ENCODE measurements around the gene FILIP1. TPM values are rescaled to one million over a fixed set of nuclear protein-coding genes. Genes with fewer than 3 reads are reported as not detected.

FILIP1 gene
- polyA plus RNA-seq, 1 of the 3 experiments (the other 2 are of a cell fraction), result 0.03 TPM

GRCh38 chr6:75428204-75428603 is 65.4 kb downstream of the FILIP1 start (continued):
- TF ChIP-seq, protein P1, sequence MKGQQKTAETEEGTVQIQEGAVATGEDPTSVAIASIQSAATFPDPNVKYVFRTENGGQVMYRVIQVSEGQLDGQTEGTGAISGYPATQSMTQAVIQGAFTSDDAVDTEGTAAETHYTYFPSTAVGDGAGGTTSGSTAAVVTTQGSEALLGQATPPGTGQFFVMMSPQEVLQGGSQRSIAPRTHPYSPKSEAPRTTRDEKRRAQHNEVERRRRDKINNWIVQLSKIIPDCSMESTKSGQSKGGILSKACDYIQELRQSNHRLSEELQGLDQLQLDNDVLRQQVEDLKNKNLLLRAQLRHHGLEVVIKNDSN (IDR thresholded peaks at IDR 0.05; ENCODE audit: borderline replicate concordance, low read depth), result no peak
- no peak for TF ChIP-seq SMC3 (IDR thresholded peaks at IDR 0.05; ENCODE audit: low read depth, low read length)
- TF ChIP-seq JUND (IDR thresholded peaks at IDR 0.05), result no peak
- no peak for TF ChIP-seq USF2 (IDR thresholded peaks at IDR 0.05; ENCODE audit: borderline replicate concordance, low read depth, low read length)
- TF ChIP-seq TAF1 (IDR thresholded peaks at IDR 0.05; ENCODE audit: borderline replicate concordance, low read depth, low read length), result no peak
- TF ChIP-seq FOSL2 (IDR thresholded peaks at IDR 0.05; ENCODE audit: borderline replicate concordance, low read depth), result no peak
- TF ChIP-seq, protein P2, sequence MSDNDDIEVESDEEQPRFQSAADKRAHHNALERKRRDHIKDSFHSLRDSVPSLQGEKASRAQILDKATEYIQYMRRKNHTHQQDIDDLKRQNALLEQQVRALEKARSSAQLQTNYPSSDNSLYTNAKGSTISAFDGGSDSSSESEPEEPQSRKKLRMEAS (IDR thresholded peaks at IDR 0.05; ENCODE audit: low read depth), result no peak

GRCh38 chr6:75427329-75427728 is 66.3 kb downstream of the FILIP1 start:
- Histone ChIP-seq H3K9ac (no peak overlapping the region), H3K79me2 (ENCODE audit: insufficient read depth) (no peaks in the 10 kb centered on the region), H2AFZ (ENCODE audit: low read depth) (no peak overlapping the region), H3K4me3 (ENCODE audit: low read depth in 2 of 2, low read length in 1 of 2) (no peak overlapping the region), H3K9me2 (no peaks in the 10 kb centered on the region), H3K9me3 (no peaks in the 10 kb centered on the region), H3K4me1 (ENCODE audit: control insufficient read depth in 1 of 2, insufficient read depth in 2 of 2, low read depth in 1 of 2, low read length in 1 of 2) (peaks cover 3 to 13% of the 10 kb centered on the region in 2 experiments; a peak in 3 of 4 replicates), H4K20me1 (ENCODE audit: insufficient read depth) (no peaks in the 10 kb centered on the region), H3K27me3 (ENCODE audit: insufficient read depth) (no peaks in the 10 kb centered on the region), H3K27ac (ENCODE audit: low read depth in 2 of 2, low read length in 1 of 2) (no peak overlapping the region), H3F3A (replicated peaks; ENCODE audit: insufficient read depth) (peaks cover 18% of the 10 kb centered on the region), H3K36me3 (replicated peaks in 1 of 2; ENCODE audit: control insufficient read depth in 1 of 2, insufficient read depth in 2 of 2, low read length in 1 of 2) (no peaks in the 10 kb centered on the region), H3K4me2 (no peak overlapping the region)
- POLR2A ChIA-PET, result no interaction called here
- WGBS (ENCODE audit: low lambda C conversion rate), result 96% methylated on average over 2 of the region's 2 CpGs
- TF ChIP-seq NRF1 (IDR thresholded peaks at IDR 0.05; ENCODE audit: low read depth, low read length), result no peak
- TF ChIP-seq TEAD4 (IDR thresholded peaks at IDR 0.05; ENCODE audit: borderline replicate concordance, insufficient read depth), result no peak
- no peak for TF ChIP-seq SIN3A (IDR thresholded peaks at IDR 0.05; ENCODE audit: borderline replicate concordance, low read depth, low read length)
- no peak for DNase-seq
- CTCF ChIA-PET, result no interaction called here

- H3K9ac ChIP-seq, result no peak overlapping the region
- H3F3A ChIP-seq (replicated peaks; ENCODE audit: insufficient read depth), result peaks cover 18% of the 10 kb centered on the region
- H2AFZ ChIP-seq (ENCODE audit: low read depth), result no peak overlapping the region
- ChIA-PET CTCF (no interaction called here), POLR2A (no interaction called here)
- no peaks in the 10 kb centered on the region for H4K20me1 ChIP-seq (ENCODE audit: insufficient read depth)
- peak overlapping the region in 1 of 2 experiments; percentile 22; a peak in 1 of 4 replicates for H3K27ac ChIP-seq (ENCODE audit: low read depth in 2 of 2, low read length in 1 of 2)
- WGBS (ENCODE audit: low lambda C conversion rate), result 33% methylated on average over 4 of the region's 4 CpGs
- no peaks in the 10 kb centered on the region for H3K9me2 ChIP-seq
- no peaks in the 10 kb centered on the region for H3K27me3 ChIP-seq (ENCODE audit: insufficient read depth)
- peaks cover 0 to 19% of the 10 kb centered on the region in 2 experiments; a peak in 3 of 4 replicates for H3K4me1 ChIP-seq (ENCODE audit: control insufficient read depth in 1 of 2, insufficient read depth in 2 of 2, low read depth in 1 of 2, low read length in 1 of 2)
- H3K4me2 ChIP-seq, result peak overlapping the region; percentile 8; the same call in 1 of the 2 replicates
- H3K4me3 ChIP-seq (ENCODE audit: low read depth in 2 of 2, low read length in 1 of 2), result no peak overlapping the region
- H3K79me2 ChIP-seq (ENCODE audit: insufficient read depth), result no peaks in the 10 kb centered on the region
- no peak for DNase-seq
- no peaks in the 10 kb centered on the region for H3K36me3 ChIP-seq (replicated peaks in 1 of 2; ENCODE audit: control insufficient read depth in 1 of 2, insufficient read depth in 2 of 2, low read length in 1 of 2)
- no peaks in the 10 kb centered on the region for H3K9me3 ChIP-seq
- TF ChIP-seq CHD2 (IDR thresholded peaks at IDR 0.05; ENCODE audit: low read length, partially characterized antibody) (no peak), MXI1 (IDR thresholded peaks at IDR 0.05; ENCODE audit: low read depth, low read length) (no peak), JUND (IDR thresholded peaks at IDR 0.05) (peak; percentile 66), MEF2A (IDR thresholded peaks at IDR 0.05; ENCODE audit: borderline replicate concordance, low read depth) (0 out of 2 replicates have a peak, but pooled peaks have one; percentile 16), POLR2AphosphoS5 (IDR thresholded peaks at IDR 0.05; ENCODE audit: low read depth, low read length) (peak; percentile 91), RAD21 (IDR thresholded peaks at IDR 0.05; ENCODE audit: low read length) (no peak), YY1 (IDR thresholded peaks at IDR 0.05; ENCODE audit: low read depth) (no peak), FOSL2 (IDR thresholded peaks at IDR 0.05; ENCODE audit: borderline replicate concordance, low read depth) (peak; percentile 5; the same call in 1 of the 2 replicates), FOXM1 (IDR thresholded peaks at IDR 0.05; ENCODE audit: low read depth) (peak; percentile 56; the same call in 1 of the 2 replicates), CTCF (IDR thresholded peaks at IDR 0.05) (no peak)
- TF ChIP-seq, protein P2 (IDR thresholded peaks at IDR 0.05; ENCODE audit: low read depth), result no peak; the same call in 1 of the 2 replicates
- TF ChIP-seq, protein P3, sequence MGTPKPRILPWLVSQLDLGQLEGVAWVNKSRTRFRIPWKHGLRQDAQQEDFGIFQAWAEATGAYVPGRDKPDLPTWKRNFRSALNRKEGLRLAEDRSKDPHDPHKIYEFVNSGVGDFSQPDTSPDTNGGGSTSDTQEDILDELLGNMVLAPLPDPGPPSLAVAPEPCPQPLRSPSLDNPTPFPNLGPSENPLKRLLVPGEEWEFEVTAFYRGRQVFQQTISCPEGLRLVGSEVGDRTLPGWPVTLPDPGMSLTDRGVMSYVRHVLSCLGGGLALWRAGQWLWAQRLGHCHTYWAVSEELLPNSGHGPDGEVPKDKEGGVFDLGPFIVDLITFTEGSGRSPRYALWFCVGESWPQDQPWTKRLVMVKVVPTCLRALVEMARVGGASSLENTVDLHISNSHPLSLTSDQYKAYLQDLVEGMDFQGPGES (IDR thresholded peaks at IDR 0.05; ENCODE audit: low read depth, low read length), result no peak
Observed at GRCh38 chr6:75424618-75425548, 68.7 kb downstream of the FILIP1 start.
